HG03159 (cell line): Measurements from ENCODE around the gene EXPH5.

Experiments
- ATAC-seq: cut with Tn5 transposase; IDR thresholded peaks from one replicate; pipeline ENCODE4 v1.9.1; 2021; ENCODE audit warnings: mild to moderate bottlenecking, moderate library complexity; ENCODE audit not compliant: unreplicated experiment

The EXPH5 gene

DNA sequence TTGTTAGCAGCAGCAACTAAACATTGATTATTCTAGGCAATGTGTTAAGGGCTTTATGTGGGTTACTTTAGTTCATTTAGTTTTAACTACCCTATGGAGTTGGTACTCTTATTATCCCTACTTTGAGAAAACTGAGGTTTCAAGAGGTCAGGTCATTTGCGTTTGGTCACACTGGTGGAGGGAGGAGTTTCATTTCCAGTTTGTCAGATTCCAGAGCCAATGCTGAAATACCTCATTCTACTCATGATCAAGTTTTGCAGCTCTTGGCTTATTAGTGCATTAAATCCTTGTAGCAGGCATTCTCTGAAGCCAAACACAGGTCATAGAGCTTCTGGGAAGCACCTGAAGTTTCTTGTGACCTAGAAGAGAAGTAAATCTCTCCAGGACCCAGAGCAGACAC, 71.2 kb downstream of the EXPH5 start:
- no peak for ATAC-seq

DNA sequence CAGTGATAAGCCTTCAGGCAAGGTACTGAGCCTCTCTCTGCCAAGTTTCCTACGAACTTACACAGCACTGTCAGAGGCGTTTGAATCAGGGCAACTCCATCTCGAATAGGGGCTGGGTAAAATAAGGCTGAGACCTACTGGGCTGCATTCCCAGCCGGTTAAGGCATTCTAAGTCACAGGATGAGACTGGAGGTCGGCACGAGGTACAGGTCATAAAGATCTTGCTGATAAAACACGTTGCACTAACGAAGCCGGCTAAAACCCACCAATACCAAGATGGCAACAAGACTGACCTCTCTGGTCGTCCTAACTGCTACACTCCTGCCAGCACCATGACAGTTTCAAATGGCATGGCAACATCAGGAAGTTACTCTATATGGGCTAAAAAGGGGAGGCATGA, 75.0 kb downstream of the EXPH5 start:
- ATAC-seq, result no peak

GRCh38 chr11:108516125-108516524, 77.4 kb downstream of the EXPH5 start:
- no peak for ATAC-seq

- no peak for ATAC-seq
Measured at GRCh38 chr11:108512708-108513107, 80.9 kb downstream of the EXPH5 start.

DNA sequence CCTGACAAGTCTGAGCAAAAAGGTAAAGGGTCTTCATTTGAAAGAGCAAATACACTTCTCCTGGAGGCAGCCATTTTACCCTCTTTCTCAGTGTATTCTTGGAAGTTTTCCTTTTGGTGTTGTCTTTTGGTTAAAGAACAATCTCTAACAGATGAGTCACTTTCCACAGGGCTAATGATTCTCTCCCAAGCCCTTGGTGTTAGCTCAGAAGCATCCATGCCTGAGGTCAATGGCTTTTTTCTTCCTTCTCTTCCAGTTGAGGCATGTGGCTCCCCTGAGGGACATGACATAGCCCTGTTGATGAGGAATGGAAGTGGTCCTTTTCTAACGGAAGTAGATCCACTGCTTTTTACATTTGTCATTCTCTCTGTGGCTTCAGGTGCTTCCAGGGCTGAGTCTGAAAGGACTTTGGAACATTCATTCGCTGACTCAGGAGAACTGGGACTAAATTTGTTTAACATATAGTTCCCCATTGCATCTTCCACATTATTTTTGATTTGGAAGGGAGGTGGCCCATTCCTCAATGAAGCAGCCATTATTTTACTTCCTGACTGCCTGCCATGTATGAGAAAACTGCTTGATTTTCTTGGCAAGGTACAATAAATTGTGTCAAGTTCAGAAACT, 81.6 kb downstream of the EXPH5 start:
- ATAC-seq, result no peak

DNA sequence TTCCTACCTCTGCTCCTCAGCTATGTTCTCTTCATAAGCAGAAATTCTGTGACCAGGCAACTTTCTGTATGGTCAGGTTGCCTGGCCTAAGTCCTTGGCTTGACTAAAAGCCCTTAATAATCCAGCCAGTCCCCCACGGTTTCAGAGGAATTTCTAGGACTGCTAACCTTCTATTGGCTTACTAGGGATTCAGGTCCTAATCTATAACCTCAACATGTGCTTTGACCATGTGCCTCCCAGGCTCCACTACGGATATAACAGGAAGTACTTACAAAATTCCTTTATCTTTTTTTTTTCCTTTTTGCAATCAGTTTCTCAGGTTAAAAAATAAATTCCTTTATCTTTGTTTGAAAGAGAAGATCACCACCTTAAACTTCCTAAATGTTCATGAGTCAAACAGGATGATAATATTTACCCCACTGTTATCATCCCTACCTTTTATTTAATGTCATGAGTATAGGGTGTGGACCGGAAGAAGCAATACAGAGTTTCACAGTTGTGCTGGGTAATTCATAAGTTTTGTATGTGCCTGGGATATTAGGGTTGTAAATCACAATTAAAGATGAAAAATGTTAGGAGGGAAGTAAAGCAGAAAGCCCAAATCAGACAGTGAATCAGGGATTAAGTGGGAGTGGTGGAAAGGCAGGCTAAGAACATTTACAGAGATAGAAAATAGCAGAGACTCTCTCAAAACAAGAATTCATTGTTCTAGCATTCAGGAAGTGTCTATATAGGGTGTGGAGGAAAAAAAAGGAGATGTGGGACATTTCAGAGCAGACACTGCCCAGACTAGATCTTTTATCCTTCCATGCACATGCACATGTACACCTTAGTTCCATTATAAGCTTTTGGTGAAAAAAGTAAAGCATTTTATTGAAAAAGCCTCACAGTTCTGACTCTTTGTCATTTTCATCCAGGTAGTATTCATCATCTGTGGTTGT, 84.6 kb downstream of the EXPH5 start:
- ATAC-seq, result no peak

DNA sequence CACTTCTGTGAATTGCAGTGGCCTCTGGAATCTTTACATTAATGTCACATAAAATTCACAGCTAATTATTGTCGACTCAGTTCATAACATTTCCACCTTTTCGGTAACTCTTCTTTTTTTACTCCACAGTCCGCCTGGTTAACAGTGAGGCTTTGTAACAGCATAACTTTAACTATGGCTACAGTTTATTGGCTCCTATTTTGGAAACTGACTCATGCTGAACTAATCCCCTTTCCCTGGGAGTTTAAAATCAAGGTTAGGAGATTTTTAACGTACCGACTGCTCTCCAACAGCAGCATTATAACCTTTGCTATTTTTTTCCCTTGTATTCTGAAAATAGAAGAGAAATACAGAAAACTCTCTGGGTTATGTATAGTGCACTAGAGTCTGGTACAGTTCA, 92.2 kb downstream of the EXPH5 start:
- ATAC-seq, result no peak

GRCh38 chr11:108500721-108501120, 92.8 kb downstream of the EXPH5 start:
- ATAC-seq, result no peak

GRCh38 chr11:108500169-108500568, 93.4 kb downstream of the EXPH5 start:
- no peak for ATAC-seq

DNA sequence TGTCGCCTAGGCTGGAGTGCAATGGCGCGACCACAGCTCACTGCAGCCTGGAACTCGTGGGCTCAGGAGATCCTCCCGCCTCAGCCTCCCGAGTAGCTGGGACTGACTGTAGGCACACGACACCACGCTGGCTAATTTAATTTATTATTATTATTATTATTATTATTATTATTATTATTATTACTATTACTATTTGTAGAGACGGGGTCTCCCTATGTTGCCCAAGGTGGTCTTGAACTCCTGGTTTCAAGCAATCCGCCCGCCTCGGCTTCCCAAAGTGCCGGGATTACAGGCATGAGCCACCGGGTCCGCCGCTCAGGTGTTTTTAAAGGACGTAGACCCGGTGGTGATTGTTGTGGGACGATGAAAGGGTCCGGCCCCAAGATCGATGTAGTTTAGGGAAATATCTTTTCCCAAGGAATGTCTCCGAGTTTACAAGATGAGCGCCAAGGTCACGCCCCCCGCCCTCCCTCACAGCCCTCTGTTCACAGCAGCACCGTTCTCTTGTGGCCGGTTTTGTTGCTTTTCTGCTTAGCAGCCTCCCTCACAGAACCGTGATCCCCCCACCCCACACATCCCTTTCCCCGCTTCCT, 94.7 kb downstream of the EXPH5 start:
- no peak for ATAC-seq

GRCh38 chr11:108498046-108498815, 95.3 kb downstream of the EXPH5 start, which contains the start of gene POGLUT3:
Gene POGLUT3 (minus strand): TSS chr11:108498384. CDS start chr11:108498366, 18 bp downstream.
- peak; percentile 59 for ATAC-seq

DNA sequence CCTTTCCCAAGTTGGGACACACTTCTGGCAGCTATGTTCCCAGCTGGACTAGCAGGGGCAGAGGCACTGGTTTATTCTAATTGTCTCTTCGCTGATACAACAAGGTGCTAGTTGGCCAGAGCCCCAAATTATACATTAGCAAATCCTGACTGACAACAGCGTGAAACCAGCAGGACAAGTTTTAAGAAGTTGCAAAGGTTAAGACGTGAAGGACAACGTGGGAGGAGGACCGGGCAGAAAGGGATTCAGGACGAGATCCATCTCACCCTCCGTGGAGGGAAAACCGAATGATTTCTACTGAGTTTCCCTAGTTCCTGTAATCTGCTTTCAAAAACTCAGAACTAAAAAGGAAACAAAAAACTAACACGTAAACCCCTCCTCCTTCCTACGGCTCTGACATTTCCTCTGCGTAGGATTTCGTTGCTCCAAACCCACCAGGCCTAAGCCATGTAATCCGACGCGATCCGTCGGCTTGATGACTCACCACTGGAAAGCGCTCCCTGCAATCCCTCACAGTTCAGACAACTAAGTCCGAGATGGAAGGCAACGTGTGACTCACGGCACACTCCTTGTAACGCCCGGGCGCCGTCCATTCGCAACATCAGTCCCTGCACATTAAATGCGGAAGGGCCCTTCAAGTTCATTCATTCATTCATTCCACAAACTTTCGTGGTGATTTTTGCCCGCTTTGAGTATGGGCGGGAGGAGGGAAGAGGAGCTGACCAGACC, 96.1 kb downstream of the EXPH5 start:
- peak; percentile 51 for ATAC-seq

GRCh38 chr11:108496643-108497256, 96.8 kb downstream of the EXPH5 start:
- ATAC-seq, result no peak

DNA sequence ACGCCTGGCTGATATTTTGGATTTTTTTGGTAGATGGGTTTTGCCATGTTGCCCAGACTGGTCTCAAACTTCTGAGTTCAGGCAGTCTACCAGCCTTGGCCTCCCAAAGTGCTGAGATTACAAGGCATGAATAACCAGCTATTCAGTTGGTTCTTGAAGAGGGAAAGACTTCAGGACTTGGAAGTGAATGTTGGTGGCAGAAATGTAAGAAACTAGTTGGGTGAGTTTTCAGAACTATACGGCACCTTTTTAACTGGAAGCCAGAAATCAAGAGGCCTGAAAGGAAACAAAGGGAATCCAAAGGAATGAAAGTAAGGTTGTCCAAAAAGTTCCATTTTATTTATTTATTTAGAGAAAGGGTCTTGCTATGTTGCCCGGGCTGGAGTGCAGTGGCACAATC, 98.2 kb downstream of the EXPH5 start:
- ATAC-seq, result no peak

- no peak for ATAC-seq
Measured at GRCh38 chr11:108494182-108494581, 99.4 kb downstream of the EXPH5 start.

GRCh38 chr11:108491936-108492335, 101.6 kb downstream of the EXPH5 start:
- ATAC-seq, result no peak

DNA sequence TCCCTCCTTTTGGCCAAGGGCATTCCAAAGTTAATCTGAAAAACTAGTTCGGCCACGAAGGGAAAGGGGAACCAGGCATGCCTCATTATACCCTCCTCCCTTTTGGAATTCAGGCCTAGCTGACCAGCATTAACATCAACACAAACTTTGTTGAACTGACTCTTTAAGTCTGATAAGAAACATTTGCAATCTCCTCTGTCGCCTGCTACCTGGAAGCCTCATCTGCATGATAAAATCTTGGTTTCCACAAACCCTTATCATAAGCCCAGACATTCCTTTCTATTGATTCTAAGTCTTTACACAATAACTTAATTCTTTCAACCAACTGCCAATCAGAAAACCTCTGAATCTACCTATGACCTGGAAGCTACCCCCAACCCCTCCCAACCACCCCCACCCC, 106.7 kb downstream of the EXPH5 start:
- no peak for ATAC-seq

DNA sequence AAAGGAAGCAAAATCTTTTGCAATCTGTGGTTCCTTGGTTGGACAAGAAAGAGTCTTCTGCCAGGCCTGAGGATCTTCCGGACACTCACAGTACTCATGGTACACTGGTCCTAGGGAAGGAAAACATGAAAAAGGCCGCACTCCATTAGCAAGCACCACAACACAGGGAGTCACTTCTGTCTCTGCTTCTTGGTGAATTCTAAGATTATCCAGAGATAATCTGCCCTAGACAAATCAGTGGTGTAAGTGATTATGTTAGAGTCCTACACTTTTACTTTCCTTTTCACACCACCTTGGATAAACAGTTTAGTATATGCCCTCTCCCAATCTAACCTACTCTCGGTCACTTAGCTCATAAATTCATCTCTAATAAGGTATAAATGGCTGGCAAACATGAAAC, 107.2 kb downstream of the EXPH5 start:
- no peak for ATAC-seq

- ATAC-seq, result no peak
Measured at GRCh38 chr11:108483163-108483562, 110.4 kb downstream of the EXPH5 start.
